NB4 (cell line): ENCODE results near the gene IQGAP2.
"Not testable (repeated sequence)": the region's sequence is repeated elsewhere in the genome, so short reads cannot be mapped to it uniquely, and the experiment has no call there.

Experiments used
- DNase-seq: peaks from one replicate; pipeline ENCODE4 v3.0.0; 2010; ENCODE audit warnings: low read depth
- H3K4me3 ChIP-seq: one replicate; pipeline ENCODE4 v1.5.1; 2011; ENCODE audit warnings: mild to moderate bottlenecking, low read depth, low read length, moderate library complexity
- CTCF ChIP-seq: IDR thresholded peaks from one replicate; pipeline ENCODE4 v1.5.1; 2012; ENCODE audit warnings: low read depth, low read length
- MAX ChIP-seq: IDR thresholded peaks from 2 replicates; pipeline ENCODE4 v1.6.1; 2011; ENCODE audit warnings: low read depth, low read length
- MYC ChIP-seq: IDR thresholded peaks from 2 replicates; pipeline ENCODE4 v1.6.1; 2011; ENCODE audit warnings: low read depth, low read length
- POLR2A ChIP-seq: IDR thresholded peaks from 2 replicates; pipeline ENCODE4 v1.6.1; 2011; ENCODE audit warnings: mild to moderate bottlenecking; ENCODE audit not compliant: insufficient read length; ENCODE audit errors: extremely low read depth

The IQGAP2 gene

GRCh38 chr5:76517334-76517733 is 114.2 kb downstream of the IQGAP2 start:
- H3K4me3 ChIP-seq = no peak overlapping the region
- TF ChIP-seq MYC = no peak
- TF ChIP-seq MAX = no peak
- no peak for TF ChIP-seq POLR2A
- TF ChIP-seq CTCF = no peak
- DNase-seq = no peak

- not testable (repeated sequence) for H3K4me3 ChIP-seq, DNase-seq
Measured at GRCh38 chr5:76518246-76518645, 115.2 kb downstream of the IQGAP2 start.

- TF ChIP-seq CTCF = no peak
- no peak for TF ChIP-seq POLR2A
- TF ChIP-seq MYC = no peak
- no peak for TF ChIP-seq MAX
- no peak for DNase-seq
- no peak overlapping the region for H3K4me3 ChIP-seq
Measured at GRCh38 chr5:76521240-76521758, 118.2 kb downstream of the IQGAP2 start.

DNA sequence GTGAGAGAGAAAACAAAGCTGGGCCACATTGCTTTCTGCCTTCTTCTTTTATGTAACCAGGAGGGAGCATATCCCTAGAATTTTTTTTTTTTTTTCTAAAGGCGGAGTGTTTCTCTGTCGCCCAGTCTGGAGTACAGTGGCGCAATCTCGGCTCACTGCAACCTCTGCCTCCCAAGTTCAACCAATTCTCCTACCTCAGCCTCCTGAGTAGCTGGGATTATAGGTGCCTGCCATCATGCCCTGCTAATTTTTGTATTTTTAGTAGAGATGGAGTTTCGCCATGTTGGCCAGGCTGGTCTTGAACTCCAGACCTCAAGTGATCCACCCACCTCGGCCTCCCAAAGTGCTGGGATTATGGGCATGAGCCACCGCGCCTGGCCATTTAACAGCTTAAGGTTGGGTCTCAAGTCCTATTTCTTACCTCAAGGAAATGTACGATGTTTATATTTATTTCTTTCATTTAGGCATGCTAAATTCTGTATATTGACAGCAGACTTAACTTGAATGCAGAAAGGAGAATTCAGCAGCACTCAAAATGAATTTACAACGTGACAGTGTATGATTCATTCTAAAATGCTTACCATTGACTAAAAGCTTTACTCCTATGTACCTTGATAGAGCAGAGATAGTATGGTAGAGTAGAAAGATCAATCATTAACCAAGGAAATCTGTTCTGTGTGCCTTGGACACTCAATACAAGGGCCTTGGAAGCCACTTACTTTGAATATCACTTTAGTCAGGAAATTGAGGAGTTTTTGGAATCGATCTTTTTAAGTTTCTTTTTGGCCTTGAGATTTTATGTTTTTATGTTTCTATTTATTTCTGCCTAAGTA is 119.2 kb downstream of the IQGAP2 start:
- no peak for DNase-seq
- no peak overlapping the region for H3K4me3 ChIP-seq
- TF ChIP-seq CTCF = no peak
- TF ChIP-seq MAX = no peak

DNA sequence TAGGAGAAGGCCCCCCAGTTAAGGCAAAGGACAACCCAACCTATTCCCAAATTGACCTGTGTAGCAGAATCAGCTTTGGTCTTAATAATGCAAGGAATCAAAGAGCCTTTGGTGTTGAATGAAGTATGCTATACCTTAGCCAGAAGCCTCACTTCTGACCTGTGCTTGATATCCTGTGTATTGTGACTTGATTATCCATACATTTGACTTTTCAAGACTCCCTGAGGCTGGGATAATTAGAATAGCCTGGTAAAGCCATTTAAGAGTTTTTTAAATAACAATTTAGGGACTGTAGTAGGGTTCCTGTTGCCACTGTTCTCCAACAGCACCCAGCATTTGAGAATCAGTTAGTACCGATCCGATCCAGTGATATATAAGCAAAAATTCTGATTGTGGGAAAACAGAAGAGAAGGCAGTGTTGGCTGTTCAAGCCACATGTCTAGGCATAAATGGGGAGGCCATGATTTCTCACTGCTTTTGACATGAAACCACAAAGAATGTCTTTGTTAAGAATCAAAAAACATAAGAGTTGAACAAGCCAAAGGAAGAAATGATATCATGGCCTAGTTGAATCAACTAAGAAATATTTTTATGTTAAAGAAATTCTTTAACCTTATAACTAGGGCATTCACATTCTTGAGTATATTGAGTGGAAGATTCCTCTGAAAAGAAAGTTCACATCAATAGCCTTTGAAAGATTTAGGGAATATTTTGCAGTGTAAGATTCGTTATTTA is 121.2 kb downstream of the IQGAP2 start:
- no peak for DNase-seq
- H3K4me3 ChIP-seq = no peak overlapping the region
- no peak for TF ChIP-seq MAX
- TF ChIP-seq POLR2A = no peak
- no peak for TF ChIP-seq CTCF
- no peak for TF ChIP-seq MYC

DNA sequence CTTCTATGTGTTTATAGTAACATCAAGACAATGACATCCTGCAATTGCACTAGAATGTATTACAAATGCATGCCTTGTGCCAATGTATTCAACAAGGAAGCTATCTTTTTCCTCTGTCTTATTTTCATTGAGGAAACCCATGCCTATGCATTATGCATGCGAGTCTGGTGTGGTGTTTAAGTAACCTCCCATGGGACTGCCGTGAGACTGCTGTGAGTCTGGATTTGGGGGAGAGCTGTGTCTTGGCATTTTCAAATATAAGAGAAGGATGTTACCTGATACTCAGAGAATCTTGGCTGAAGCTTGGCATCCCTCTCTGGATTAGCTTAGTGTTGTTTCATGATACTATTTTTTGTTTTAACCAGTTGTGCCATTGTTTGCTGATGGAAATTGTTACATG is 121.8 kb downstream of the IQGAP2 start:
- H3K4me3 ChIP-seq = no peak overlapping the region
- no peak for TF ChIP-seq MYC
- no peak for TF ChIP-seq CTCF
- TF ChIP-seq POLR2A = no peak
- TF ChIP-seq MAX = no peak
- peak; percentile 27 for DNase-seq
